ES-I3 (cell line): ENCODE data around the gene AUTS2.

Experiments used
- H3K36me3 ChIP-seq: 2 replicates; pipeline ENCODE4 v1.6.1; 2013; ENCODE audit warnings: mild to moderate bottlenecking, low read length, control low read depth, moderate library complexity; ENCODE audit not compliant: insufficient read depth
- H3K4me1 ChIP-seq: 2 replicates; pipeline ENCODE4 v1.6.1; 2013; ENCODE audit warnings: mild to moderate bottlenecking, control low read depth, low read length; ENCODE audit not compliant: insufficient read depth
- H3K9ac ChIP-seq: 2 replicates; pipeline ENCODE4 v1.6.1; 2013; ENCODE audit warnings: low read depth, mild to moderate bottlenecking, low read length, moderate library complexity
- H3K9me3 ChIP-seq: 2 replicates; pipeline ENCODE4 v1.6.1; 2013; ENCODE audit warnings: mild to moderate bottlenecking, low read length, moderate library complexity; ENCODE audit not compliant: control insufficient read depth, insufficient read depth

AUTS2 gene

GRCh38 chr7:69625238-69625637 is 27.0 kb downstream of the AUTS2 start:
- H3K9ac ChIP-seq: no peak overlapping the region
- H3K9me3 ChIP-seq: no peaks in the 10 kb centered on the region
- H3K36me3 ChIP-seq: no peaks in the 10 kb centered on the region
- H3K4me1 ChIP-seq: peaks cover 25% of the 10 kb centered on the region

- Histone ChIP-seq H3K9me3 (no peaks in the 10 kb centered on the region), H3K4me1 (peaks cover 22% of the 10 kb centered on the region), H3K36me3 (no peaks in the 10 kb centered on the region), H3K9ac (no peak overlapping the region)
Observed at GRCh38 chr7:69625798-69626197, 27.5 kb downstream of the AUTS2 start.

GRCh38 chr7:69630292-69630691 is 32.0 kb downstream of the AUTS2 start:
- no peak overlapping the region for H3K9ac ChIP-seq
- no peaks in the 10 kb centered on the region for H3K9me3 ChIP-seq
- H3K4me1 ChIP-seq: peaks cover 16% of the 10 kb centered on the region
- no peaks in the 10 kb centered on the region for H3K36me3 ChIP-seq

GRCh38 chr7:69631131-69631530 is 32.9 kb downstream of the AUTS2 start:
- peaks cover 8% of the 10 kb centered on the region; the same call in 1 of the 2 replicates for H3K4me1 ChIP-seq
- H3K36me3 ChIP-seq: no peaks in the 10 kb centered on the region
- no peak overlapping the region for H3K9ac ChIP-seq
- no peaks in the 10 kb centered on the region for H3K9me3 ChIP-seq

GRCh38 chr7:69632280-69632679 is 34.0 kb downstream of the AUTS2 start:
- Histone ChIP-seq H3K9ac (no peak overlapping the region), H3K36me3 (no peaks in the 10 kb centered on the region), H3K4me1 (0 out of 2 replicates have a peak, but pooled peaks cover 8% of the 10 kb centered on the region), H3K9me3 (0 out of 2 replicates have a peak, but pooled peaks cover 2% of the 10 kb centered on the region)

GRCh38 chr7:69633122-69633831 is 35.0 kb downstream of the AUTS2 start:
- Histone ChIP-seq H3K9me3 (0 out of 2 replicates have a peak, but pooled peaks cover 3% of the 10 kb centered on the region), H3K9ac (no peak overlapping the region), H3K4me1 (0 out of 2 replicates have a peak, but pooled peaks cover 8% of the 10 kb centered on the region), H3K36me3 (no peaks in the 10 kb centered on the region)

GRCh38 chr7:69635555-69636185 is 37.4 kb downstream of the AUTS2 start:
- no peaks in the 10 kb centered on the region for H3K36me3 ChIP-seq
- H3K9me3 ChIP-seq: 0 out of 2 replicates have a peak, but pooled peaks cover 3% of the 10 kb centered on the region
- peaks cover 26% of the 10 kb centered on the region for H3K4me1 ChIP-seq
- H3K9ac ChIP-seq: no peak overlapping the region

GRCh38 chr7:69638674-69639073 is 40.4 kb downstream of the AUTS2 start:
- Histone ChIP-seq H3K9me3 (0 out of 2 replicates have a peak, but pooled peaks cover 3% of the 10 kb centered on the region), H3K4me1 (peaks cover 24% of the 10 kb centered on the region), H3K36me3 (no peaks in the 10 kb centered on the region), H3K9ac (no peak overlapping the region)

- Histone ChIP-seq H3K4me1 (peaks cover 32% of the 10 kb centered on the region), H3K36me3 (no peaks in the 10 kb centered on the region), H3K9me3 (0 out of 2 replicates have a peak, but pooled peaks cover 3% of the 10 kb centered on the region), H3K9ac (no peak overlapping the region)
Observed at GRCh38 chr7:69640216-69640615, 41.9 kb downstream of the AUTS2 start.

GRCh38 chr7:69640925-69641594 is 42.8 kb downstream of the AUTS2 start:
- Histone ChIP-seq H3K9me3 (0 out of 2 replicates have a peak, but pooled peaks cover 3% of the 10 kb centered on the region), H3K4me1 (peaks cover 37% of the 10 kb centered on the region), H3K9ac (no peak overlapping the region), H3K36me3 (no peaks in the 10 kb centered on the region)

- Histone ChIP-seq H3K9me3 (no peaks in the 10 kb centered on the region), H3K9ac (no peak overlapping the region), H3K4me1 (peaks cover 49% of the 10 kb centered on the region), H3K36me3 (no peaks in the 10 kb centered on the region)
Observed at GRCh38 chr7:69643265-69643664, 45.0 kb downstream of the AUTS2 start.

- peaks cover 45% of the 10 kb centered on the region for H3K4me1 ChIP-seq
Observed at GRCh38 chr7:69643708-69644445, 45.6 kb downstream of the AUTS2 start.

GRCh38 chr7:69645683-69646082 is 47.4 kb downstream of the AUTS2 start:
- no peaks in the 10 kb centered on the region for H3K36me3 ChIP-seq
- H3K9ac ChIP-seq: no peak overlapping the region
- H3K4me1 ChIP-seq: peaks cover 31% of the 10 kb centered on the region
- no peaks in the 10 kb centered on the region for H3K9me3 ChIP-seq

More at GRCh38 chr7:69643708-69644445, 45.6 kb downstream of the AUTS2 start:
- H3K9ac ChIP-seq: no peak overlapping the region; the same call in 1 of the 2 replicates
- H3K36me3 ChIP-seq: no peaks in the 10 kb centered on the region
- H3K9me3 ChIP-seq: no peaks in the 10 kb centered on the region

- H3K36me3 ChIP-seq: no peaks in the 10 kb centered on the region
- no peaks in the 10 kb centered on the region for H3K9me3 ChIP-seq
- H3K9ac ChIP-seq: no peak overlapping the region
- peaks cover 32% of the 10 kb centered on the region for H3K4me1 ChIP-seq
Observed at GRCh38 chr7:69651101-69651590, 52.9 kb downstream of the AUTS2 start.
